ENCODE data around the gene ACBD6.

DNA sequence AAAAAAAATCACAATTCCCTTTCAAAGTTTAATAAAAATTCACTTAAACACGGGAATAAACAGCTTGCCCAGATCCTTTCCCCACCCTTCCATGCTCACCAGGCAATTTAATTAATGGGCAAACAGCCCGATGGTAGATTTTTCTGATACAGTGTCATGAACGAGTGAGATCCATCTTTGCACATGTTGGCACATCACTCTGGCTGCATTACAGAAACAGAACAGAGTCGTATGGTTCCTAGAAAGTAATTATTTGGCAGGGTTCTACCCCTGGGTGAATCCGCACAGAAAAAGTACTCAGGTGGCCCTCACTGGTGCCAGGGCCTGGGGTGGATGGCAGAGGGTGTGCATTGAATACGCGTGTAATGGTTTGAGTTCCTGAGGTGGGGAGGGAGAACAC, 31.8 kb upstream of the ACBD6 start:
- TF ChIP-seq, protein P1, sequence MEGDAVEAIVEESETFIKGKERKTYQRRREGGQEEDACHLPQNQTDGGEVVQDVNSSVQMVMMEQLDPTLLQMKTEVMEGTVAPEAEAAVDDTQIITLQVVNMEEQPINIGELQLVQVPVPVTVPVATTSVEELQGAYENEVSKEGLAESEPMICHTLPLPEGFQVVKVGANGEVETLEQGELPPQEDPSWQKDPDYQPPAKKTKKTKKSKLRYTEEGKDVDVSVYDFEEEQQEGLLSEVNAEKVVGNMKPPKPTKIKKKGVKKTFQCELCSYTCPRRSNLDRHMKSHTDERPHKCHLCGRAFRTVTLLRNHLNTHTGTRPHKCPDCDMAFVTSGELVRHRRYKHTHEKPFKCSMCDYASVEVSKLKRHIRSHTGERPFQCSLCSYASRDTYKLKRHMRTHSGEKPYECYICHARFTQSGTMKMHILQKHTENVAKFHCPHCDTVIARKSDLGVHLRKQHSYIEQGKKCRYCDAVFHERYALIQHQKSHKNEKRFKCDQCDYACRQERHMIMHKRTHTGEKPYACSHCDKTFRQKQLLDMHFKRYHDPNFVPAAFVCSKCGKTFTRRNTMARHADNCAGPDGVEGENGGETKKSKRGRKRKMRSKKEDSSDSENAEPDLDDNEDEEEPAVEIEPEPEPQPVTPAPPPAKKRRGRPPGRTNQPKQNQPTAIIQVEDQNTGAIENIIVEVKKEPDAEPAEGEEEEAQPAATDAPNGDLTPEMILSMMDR (IDR thresholded peaks at IDR 0.05), result no peak
- no peak for TF ChIP-seq POLR2A (IDR thresholded peaks at IDR 0.05)
- no peak for TF ChIP-seq EP300 (IDR thresholded peaks at IDR 0.05)
